A673 (cell line): ENCODE data around the gene C4B.
"Not testable (repeated sequence)": the region's sequence is repeated elsewhere in the genome, so short reads cannot be mapped to it uniquely, and the experiment has no call there.

Experiments used
- CTCF ChIP-seq: fragments of 300-800, 200-600 bp; sonication (generic); conservative IDR thresholded peaks from 2 replicates; pipeline ENCODE4 v1.5.1; 2017; ENCODE audit warnings: low read depth, mild to moderate bottlenecking, antibody characterized with exemption, low read length, moderate library complexity, mixed read lengths
- EZH2 ChIP-seq: fragments of 200-600 bp; sonication (generic); IDR thresholded peaks from 2 replicates; pipeline ENCODE4 v1.6.1; 2017; ENCODE audit warnings: borderline replicate concordance, low read depth, mild to moderate bottlenecking, mixed read lengths, antibody characterized with exemption, low read length; ENCODE audit not compliant: poor library complexity, severe bottlenecking

DNA sequence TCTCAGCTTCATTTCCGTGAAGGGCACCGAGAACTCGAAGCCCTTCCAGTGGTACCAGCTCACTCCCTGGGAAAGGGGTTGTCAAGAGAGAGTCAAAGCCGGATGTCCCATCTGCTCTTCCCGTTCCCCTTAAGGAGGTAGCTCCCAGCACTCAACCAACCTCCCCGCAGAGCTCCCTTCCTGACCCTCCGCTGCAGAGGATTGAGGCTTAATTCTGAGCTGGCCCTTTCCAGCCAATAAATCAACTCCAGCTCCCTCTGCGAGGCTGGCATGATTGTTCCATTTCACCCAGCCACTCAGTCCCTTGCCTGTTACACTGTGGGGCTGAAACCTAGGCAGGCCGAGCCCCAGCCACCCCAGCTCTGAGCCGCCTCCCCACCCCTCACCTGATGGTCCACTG lies 26.8 kb downstream of the C4B start:
- not testable (repeated sequence) for TF ChIP-seq EZH2, CTCF
